ENCODE measurements around the gene RND1.

RND1 gene

GRCh38 chr12:48827026-48827425, 38.6 kb downstream of the RND1 start:
- no peak for DNase-seq

- DNase-seq, result no peak
Observed at GRCh38 chr12:48826209-48826855, 39.3 kb downstream of the RND1 start.

GRCh38 chr12:48824905-48825304, 40.8 kb downstream of the RND1 start:
- no peak for DNase-seq

GRCh38 chr12:48824112-48824511, 41.6 kb downstream of the RND1 start:
- no peak for DNase-seq

GRCh38 chr12:48823281-48823680, 42.4 kb downstream of the RND1 start:
- DNase-seq, result no peak

- no peak for DNase-seq
Observed at GRCh38 chr12:48822711-48823110, 43.0 kb downstream of the RND1 start.

GRCh38 chr12:48822139-48822538, 43.5 kb downstream of the RND1 start:
- no peak for DNase-seq

GRCh38 chr12:48819986-48820725, 45.5 kb downstream of the RND1 start:
- DNase-seq, result no peak

- peak; percentile 17 for DNase-seq
Observed at GRCh38 chr12:48818831-48819590, 46.7 kb downstream of the RND1 start.

GRCh38 chr12:48817873-48818830, 47.5 kb downstream of the RND1 start, which contains the start of gene CACNB3:
CACNB3 (plus strand) TSS chr12:48818496; CDS start chr12:48818930, 434 bp downstream.
- DNase-seq, result peak; percentile 59

GRCh38 chr12:48816143-48816854, 49.4 kb downstream of the RND1 start:
- DNase-seq, result no peak

GRCh38 chr12:48815126-48816110, 50.3 kb downstream of the RND1 start:
- DNase-seq, result peak; percentile 83

GRCh38 chr12:48814262-48815125, 51.2 kb downstream of the RND1 start:
- peak; percentile 76 for DNase-seq

- DNase-seq, result no peak
Observed at GRCh38 chr12:48813465-48814261, 52.0 kb downstream of the RND1 start.

GRCh38 chr12:48812389-48812788, 53.3 kb downstream of the RND1 start:
- DNase-seq, result no peak

GRCh38 chr12:48811437-48812090, 54.1 kb downstream of the RND1 start:
- DNase-seq, result no peak

GRCh38 chr12:48810903-48811431, 54.7 kb downstream of the RND1 start:
- peak; percentile 88 for DNase-seq

GRCh38 chr12:48807981-48808380, 57.7 kb downstream of the RND1 start:
- no peak for DNase-seq
